ENCODE data around the gene CCDC88C. TPM values are rescaled to one million over a fixed set of nuclear protein-coding genes. Genes with fewer than 3 reads are reported as not detected.

The CCDC88C gene
- total RNA-seq, 2 donors from 2014 or later: 3.5 to 5.0 TPM

DNA sequence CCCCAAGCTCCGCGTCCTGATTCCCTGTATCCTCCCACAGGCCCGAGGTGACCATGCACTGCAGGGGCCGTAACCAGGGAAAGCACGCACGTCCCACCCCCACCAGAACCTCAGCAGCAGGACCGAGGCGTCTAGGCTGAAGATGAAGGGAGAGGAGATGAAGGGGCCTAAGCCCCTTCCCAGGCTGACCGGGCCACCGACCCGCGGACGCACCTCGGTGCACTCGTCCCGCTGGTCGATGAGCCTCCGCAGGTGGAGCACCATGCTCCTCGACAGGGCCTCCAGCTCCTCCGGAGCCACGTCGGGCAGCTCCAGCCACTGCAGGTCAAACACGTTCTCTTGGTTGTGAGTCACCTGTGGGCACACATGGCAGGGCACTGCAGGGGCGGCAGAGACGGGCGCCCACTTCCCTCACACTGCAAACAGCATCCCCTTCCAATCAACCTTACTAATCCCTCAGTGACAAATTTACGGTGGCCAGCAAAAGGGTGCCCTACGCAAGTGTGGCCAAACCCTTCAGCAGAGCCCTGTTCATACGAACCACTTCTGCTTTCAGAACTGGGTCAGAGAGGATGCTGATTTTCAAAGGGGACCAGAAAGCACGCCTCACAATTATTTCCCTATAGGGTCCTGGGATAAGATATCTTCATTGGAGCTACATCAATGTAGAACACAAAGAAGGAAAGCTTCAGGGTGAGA is 77.8 kb downstream of the CCDC88C start:
- no peak for ATAC-seq
- DNase-seq: no peak
- intact Hi-C loops (cut with DNase I): no loop called here

DNA sequence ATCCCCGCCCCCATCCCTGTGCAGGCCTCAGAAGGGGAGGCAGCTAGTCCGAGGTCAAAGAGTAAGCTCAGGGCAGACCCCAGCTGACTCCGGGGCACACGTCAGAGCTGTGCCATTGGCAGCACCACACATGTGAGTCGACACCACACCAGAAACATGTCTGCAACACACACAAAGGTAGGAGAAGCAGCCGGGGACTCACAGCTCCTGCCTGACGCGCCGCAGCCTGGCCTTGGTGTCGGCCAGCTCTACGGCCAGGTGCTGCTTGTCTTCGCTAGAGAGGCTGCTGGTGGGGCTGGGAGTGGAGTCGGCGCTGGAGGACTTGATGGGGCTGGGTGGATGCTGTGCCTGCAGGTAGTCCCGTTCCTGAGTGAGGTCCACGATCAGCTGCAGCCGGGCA is 78.5 kb downstream of the CCDC88C start:
- intact Hi-C loops (cut with DNase I): no loop called here
- no peak for ATAC-seq
- no peak for DNase-seq

GRCh38 chr14:91338379-91338778 is 79.2 kb downstream of the CCDC88C start:
- intact Hi-C loops (cut with DNase I): no loop called here

GRCh38 chr14:91337699-91338335 is 79.8 kb downstream of the CCDC88C start:
- DNase-seq (no peak), ATAC-seq (no peak)
- intact Hi-C loops (cut with DNase I): no loop called here

More at GRCh38 chr14:91338379-91338778, 79.2 kb downstream of the CCDC88C start:
- no peak for DNase-seq
- no peak for ATAC-seq

- no peak for ATAC-seq
- intact Hi-C loops (cut with DNase I): no loop called here
- no peak for DNase-seq
These were observed 81.5 kb downstream of the CCDC88C start for GRCh38 chr14:91336093-91336450.

DNA sequence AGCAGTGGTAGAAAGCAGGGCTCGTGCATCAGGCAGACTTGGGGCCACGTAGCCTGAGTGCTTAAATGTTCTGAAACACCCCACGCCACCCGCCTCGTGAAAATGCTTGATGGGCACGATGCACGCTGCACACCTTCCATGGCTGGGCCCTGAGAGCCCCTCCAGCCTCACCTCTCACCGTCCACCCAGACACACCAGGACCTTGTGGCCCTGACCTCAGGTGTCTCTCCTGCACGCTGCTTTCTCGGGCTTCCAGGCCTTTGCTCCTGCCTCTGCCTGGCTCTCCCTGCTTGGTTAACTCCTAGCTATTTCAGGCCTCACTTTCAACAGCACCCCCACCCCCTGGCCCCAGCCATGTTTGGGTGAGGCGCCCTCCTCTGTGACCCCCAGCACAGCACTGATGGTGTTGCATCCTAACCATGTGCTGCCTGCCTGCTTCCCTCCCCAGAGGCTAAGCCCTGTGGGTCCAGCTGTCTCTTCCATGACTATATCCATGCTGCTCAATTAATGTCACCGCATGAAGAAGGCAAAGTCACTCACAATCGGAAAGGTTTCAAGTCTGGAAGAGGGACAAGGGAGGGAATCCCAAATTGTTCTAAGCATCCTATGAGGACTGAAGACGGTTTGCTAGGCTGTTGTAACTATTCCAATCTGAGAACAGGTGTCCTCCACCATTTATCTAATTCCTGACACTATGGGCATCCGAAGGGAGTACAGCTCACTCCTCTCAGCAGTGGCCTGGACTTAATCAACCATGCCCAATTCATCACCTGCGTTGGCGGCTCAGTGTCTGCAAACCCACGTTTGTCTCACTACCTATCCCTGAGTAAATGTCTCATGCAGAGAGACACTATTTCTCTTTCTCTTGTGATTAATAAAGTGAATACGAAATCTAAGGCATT is 82.2 kb downstream of the CCDC88C start:
- DNase-seq (no peak), ATAC-seq (no peak)
- intact Hi-C loops (cut with DNase I): no loop called here

DNA sequence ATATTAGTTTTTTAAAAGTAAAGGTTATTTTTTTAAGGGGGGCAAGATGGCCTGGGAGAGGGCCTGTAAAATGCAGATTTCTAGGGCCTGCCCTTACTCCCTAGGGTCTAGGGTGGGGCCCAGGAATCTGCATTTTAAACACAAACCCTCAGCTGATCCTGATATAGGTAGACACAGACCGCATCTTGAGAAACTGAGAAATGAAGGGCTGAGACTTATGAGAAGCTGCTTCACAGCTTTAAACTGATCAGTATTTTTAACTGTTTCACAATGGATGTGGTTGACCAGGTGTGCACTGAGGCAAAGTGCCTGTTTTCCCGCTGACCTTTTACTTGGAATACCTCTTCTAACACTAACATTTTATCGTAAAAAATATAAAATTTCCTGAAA is 84.0 kb downstream of the CCDC88C start:
- intact Hi-C loops (cut with DNase I): no loop called here
- DNase-seq: no peak
- no peak for ATAC-seq

GRCh38 chr14:91332986-91333649 is 84.5 kb downstream of the CCDC88C start:
- intact Hi-C loops (cut with DNase I): no loop called here
- DNase-seq: no peak
- no peak for ATAC-seq

DNA sequence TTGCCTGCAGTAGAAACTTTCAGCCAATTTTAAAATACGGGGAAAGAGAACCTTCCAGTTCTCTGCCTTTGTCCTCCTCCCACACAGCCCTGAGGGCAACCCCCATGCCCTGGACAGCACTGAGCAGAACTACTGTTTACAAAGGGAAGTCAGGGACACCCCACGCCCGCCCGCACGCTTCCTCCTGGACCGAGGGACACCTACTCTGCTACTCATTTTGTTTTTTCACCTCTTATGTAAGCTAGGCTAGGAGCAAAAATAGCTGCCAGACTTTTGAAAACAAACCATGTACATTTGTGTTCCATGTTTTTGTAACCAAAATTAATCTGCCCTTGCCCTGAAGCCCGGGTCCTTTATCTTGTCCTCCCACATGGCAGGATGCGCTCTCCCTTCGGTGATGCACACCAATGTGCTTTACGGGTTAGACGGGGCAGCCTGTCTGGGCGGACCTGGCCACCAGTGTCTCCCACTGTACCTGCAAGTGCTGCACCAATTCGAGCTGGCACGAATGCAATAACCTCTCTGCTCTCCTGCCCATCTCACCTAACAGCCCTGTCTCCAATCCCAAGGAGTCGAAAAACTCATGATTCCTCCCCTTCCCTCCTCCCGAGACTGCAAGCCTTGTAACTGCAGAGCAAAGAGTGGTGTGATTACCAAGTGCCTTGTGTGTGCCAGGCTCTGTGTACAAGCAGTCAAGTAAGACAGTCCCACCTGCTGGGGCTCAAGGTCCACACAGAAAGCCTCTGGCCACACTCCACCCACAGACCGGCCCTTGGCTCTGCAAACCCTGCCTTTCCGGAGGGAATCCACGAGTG is 85.2 kb downstream of the CCDC88C start:
- DNase-seq (no peak), ATAC-seq (peak in 1 of 2 donors; percentile 58)
- intact Hi-C loops (cut with DNase I): no loop called here

- intact Hi-C loops (cut with DNase I): no loop called here
- no peak for ATAC-seq
These were observed 85.9 kb downstream of the CCDC88C start for GRCh38 chr14:91331721-91332120.

GRCh38 chr14:91330856-91331255 is 86.8 kb downstream of the CCDC88C start:
- intact Hi-C loops (cut with DNase I): no loop called here
- ATAC-seq: no peak
- no peak for DNase-seq

More at GRCh38 chr14:91331721-91332120, 85.9 kb downstream of the CCDC88C start:
- DNase-seq: no peak

GRCh38 chr14:91330096-91330696 is 87.4 kb downstream of the CCDC88C start:
- ATAC-seq: no peak
- intact Hi-C loops (cut with DNase I): no loop called here
- DNase-seq: no peak

DNA sequence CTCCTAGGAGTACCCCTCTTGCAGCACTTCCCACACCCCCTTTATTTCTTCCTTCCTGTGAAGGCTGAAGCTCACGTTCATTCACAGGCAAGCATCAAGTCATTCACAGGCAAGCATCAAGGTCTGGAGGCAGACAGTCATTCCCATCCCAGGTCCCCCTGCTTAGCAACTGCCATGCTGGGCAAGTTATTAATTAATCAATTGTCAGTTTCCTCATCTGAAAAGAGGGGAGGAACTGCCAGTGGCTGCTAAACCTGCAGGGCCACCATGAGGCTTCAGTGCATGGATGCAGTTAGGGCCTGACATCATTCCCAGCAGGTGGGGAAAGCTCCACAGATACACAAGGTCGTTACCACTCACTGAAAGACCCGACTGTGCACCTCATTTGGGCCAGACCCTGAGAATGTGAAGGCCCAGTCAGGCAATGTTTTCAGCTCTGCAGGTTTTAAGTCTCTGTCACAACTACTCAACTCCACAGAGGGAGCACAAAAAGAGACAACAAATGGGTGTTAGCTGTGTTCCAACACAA is 88.1 kb downstream of the CCDC88C start:
- intact Hi-C loops (cut with DNase I): no loop called here
- ATAC-seq: no peak

DNA sequence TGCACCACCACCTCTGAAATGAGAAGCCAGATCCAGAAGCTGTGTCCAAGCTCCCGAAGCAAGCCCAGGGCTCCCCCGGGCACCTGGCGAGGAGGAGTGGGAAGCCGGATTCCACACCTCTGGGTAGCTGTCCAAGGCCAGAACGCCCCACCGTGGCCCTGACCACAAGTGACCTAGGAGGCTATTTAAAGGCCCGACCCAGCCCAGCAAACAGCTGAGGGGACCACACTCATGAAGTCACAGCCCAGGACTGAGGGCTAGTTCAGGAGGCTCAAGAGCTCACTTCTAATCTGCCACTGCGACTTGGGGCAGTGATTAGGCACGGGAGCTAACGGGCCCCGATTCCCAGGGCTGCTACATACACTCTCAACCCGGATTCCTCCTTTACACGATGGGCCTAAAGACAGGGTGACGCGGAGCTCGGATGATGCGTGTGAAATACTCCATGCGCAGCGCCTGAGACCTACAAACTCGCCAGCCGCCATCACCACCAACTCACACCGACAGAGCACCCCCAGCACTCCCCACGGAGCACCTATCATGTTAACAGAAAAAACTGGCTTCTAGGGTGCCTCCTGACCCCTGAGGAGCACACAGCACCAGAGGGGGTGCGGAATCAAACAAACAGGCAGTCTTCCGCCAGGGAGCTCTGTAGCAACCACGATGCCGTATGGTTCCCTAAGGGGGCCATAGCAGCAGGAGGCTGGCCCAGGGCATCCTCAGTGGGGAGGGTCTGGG is 89.1 kb downstream of the CCDC88C start:
- ATAC-seq (no peak), DNase-seq (no peak)
- intact Hi-C loops (cut with DNase I): no loop called here

More for the DNA sequence above, 88.1 kb downstream of the CCDC88C start:
- DNase-seq: no peak

DNA sequence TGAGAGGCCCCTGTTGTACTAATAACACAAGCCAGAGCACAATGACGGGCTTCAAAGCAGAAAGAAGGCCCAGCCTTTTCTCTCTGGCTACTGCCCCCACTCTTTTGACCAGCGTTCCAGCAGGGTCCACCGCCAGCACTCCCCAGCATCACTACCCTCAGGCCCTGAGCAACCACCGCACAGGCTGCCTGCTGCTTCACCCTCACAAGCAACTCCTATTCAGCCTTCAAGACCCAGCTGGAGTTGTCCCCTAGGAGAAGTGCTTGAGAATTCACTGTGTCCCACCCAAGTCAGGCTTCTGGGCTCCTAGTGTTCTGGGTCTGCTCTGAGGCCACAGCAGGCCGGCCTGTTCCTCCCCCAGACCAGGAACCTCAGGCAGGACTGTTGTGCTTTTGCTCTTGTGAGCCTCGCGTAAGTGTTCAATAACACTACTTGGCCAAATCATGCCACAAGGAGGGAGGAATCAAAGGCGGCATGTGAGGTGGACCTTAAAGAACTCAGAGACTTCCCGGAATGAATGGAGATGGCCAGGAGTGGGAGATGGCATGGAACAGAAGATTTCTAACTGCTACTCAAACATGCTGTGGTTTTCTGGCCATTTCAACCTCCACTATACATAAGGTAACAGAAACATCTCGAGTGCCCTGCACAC is 89.8 kb downstream of the CCDC88C start:
- intact Hi-C loops (cut with DNase I): no loop called here
- DNase-seq (no peak), ATAC-seq (no peak)

DNA sequence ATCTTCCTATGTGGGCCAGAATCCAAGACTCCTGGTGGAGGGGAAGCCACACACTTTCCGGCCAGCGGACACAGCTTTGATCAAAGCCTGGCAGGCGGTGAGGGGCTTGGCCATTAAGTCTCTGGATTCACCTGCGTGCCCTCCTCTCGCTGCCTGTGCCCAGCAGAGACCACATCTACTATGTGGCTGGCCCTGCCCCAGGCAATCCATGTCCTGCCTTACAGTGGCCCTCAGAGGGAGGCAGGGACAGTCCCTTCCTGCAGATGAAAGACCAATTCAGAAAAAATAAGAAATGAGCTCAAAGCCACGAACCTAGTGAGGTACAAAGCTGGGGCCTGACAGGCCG is 90.4 kb downstream of the CCDC88C start:
- ATAC-seq (no peak), DNase-seq (no peak)
- intact Hi-C loops (cut with DNase I): no loop called here

All from left cardiac atrium (tissue), 4 donors.